ENCODE data around the gene PTTG1IP.
A peak's percentile ranks its signal among the peaks of the same experiment; 100 is the strongest.

PTTG1IP gene

GRCh38 chr21:44823179-44823660 is 50.3 kb downstream of the PTTG1IP start:
- no peak for TF ChIP-seq CTCF (IDR thresholded peaks at IDR 0.05; ENCODE audit: low read depth, low read length, missing control alignments)
- in situ Hi-C loops (cut with HindIII; ENCODE audit: low sequenced_read_pairs), result no loop called here
- no peak for DNase-seq (ENCODE audit: low read depth)
- no peak overlapping the region for H3K4me3 ChIP-seq (ENCODE audit: low read depth, low read length)

- in situ Hi-C loops (cut with HindIII; ENCODE audit: low sequenced_read_pairs), result no loop called here
- no peak overlapping the region for H3K4me3 ChIP-seq (ENCODE audit: low read depth, low read length)
- no peak for DNase-seq (ENCODE audit: low read depth)
- TF ChIP-seq CTCF (IDR thresholded peaks at IDR 0.05; ENCODE audit: low read depth, low read length, missing control alignments), result no peak
These were observed 50.9 kb downstream of the PTTG1IP start for GRCh38 chr21:44822484-44823178.

- no peak for DNase-seq (ENCODE audit: low read depth)
- in situ Hi-C loops (cut with HindIII; ENCODE audit: low sequenced_read_pairs), result no loop called here
- no peak overlapping the region for H3K4me3 ChIP-seq (ENCODE audit: low read depth, low read length)
- TF ChIP-seq CTCF (IDR thresholded peaks at IDR 0.05; ENCODE audit: low read depth, low read length, missing control alignments), result no peak
These were observed 52.6 kb downstream of the PTTG1IP start for GRCh38 chr21:44820851-44821250.

GRCh38 chr21:44819283-44820243 is 53.9 kb downstream of the PTTG1IP start:
- in situ Hi-C loops (cut with HindIII; ENCODE audit: low sequenced_read_pairs), result no loop called here
- no peak for DNase-seq (ENCODE audit: low read depth)
- TF ChIP-seq CTCF (IDR thresholded peaks at IDR 0.05; ENCODE audit: low read depth, low read length, missing control alignments), result no peak
- no peak overlapping the region for H3K4me3 ChIP-seq (ENCODE audit: low read depth, low read length)

- no peak for DNase-seq (ENCODE audit: low read depth)
- TF ChIP-seq CTCF (IDR thresholded peaks at IDR 0.05; ENCODE audit: low read depth, low read length, missing control alignments), result no peak
- peak overlapping the region; percentile 60 for H3K4me3 ChIP-seq (ENCODE audit: low read depth, low read length)
- in situ Hi-C loops (cut with HindIII; ENCODE audit: low sequenced_read_pairs), result no loop called here
These were observed 54.9 kb downstream of the PTTG1IP start for GRCh38 chr21:44818640-44819011.

- peak within 1 kb of the TSS; percentile 60 for H3K4me3 ChIP-seq (ENCODE audit: low read depth, low read length)
- in situ Hi-C loops (cut with HindIII; ENCODE audit: low sequenced_read_pairs), result no loop called here
- TF ChIP-seq CTCF (IDR thresholded peaks at IDR 0.05; ENCODE audit: low read depth, low read length, missing control alignments), result no peak
- DNase-seq (ENCODE audit: low read depth), result peak; percentile 41
These were observed 55.4 kb downstream of the PTTG1IP start, which contains the start of gene SUMO3 for GRCh38 chr21:44817914-44818639. TSS of gene SUMO3 (minus strand) at chr21:44818062. CDS start at chr21:44817968, 94 bp downstream.
